Kidney glomerular epithelial cell (primary cell): ENCODE results near the gene NRP2.

Source experiments
- DNase-seq: peaks from one replicate; lab custom pipeline; 2025; lab: John Stamatoyannopoulos, UW

NRP2 gene

DNA sequence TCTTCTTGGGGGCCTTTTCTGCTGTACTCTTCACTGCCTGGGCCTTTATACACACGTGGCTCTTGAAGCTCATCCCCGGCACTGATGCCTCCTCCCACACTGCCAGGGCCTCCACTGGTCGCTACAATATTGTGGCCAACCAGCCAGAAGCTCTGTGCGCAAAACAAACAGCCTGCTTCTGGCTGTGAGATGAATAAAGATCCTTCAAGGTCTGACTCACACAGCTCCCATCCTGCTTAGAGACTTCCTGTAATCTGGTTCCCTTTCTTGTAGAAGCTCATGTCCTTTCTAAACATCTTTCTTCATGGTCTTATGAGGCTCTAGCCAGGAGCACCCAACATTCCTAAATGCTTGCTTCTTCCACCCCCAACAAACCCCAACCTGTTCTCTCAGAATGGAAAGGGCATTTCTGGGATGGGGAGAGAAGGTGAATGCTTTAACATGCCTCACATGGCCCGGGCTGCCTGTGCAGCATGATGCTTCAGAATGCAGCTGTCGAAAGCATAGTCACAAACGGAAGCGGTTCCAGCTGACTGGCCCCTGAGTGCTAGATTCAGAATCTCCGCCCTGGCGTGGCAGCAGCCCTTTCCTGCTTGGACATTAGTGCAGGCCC lies 24.6 kb downstream of the NRP2 start:
- DNase-seq, result peak; percentile 92

DNA sequence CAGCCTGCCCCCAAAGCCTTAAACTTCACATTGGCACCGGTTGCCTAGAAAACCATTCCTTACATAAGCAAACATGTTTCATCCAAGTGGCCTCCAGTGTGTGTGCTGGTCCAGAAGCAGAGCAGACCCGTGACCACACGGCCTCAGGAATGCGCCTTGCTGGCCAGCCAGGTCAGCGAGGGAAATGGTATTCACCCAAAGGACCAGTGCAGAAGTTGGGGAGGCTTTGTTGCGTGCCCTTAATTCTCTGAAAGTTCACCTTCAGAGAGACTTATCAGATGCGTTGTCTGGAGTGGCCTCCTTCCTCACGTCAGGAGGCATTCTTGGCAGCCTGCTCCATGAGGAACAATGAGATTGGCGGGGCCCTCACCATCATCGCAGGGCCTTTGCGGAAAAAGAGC lies 25.9 kb downstream of the NRP2 start:
- DNase-seq, result peak; percentile 89

DNA sequence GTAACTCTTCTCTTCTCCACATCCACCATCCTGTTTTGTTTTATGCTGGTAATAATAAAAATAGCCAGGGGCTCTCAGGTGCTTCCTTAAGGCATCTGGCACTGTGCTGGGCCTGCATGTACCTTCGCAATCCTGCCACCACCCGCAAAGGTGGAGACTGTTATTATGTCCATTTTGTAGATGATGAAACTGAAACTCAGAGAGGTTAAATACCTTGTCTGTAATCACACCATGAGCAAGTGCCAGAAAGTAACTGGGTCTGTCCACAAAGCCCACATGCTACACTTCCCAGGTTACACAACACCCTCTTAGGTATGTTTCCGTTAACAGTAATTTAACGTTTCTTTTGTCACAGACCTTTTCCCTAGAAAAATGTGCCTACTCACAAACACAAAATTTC lies 27.0 kb downstream of the NRP2 start:
- no peak for DNase-seq

DNA sequence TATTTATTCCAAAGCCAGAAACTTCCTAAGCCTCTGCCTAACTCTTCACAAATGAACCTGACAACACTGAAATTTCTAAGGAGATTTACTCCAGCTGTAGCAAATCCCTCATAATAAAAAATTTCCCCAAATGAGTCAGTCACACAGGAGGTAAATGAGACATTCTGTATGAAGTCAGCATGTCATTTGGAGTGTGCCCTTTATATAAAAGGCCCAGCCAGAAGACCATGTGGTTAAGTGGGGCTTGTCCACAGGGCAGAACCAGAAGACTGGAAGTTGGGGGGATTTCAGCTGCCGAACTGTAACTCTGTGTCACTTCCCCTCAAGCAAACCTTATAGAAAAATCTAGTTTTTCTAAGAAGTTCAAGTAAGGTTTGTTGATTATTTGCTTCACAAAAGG lies 30.2 kb downstream of the NRP2 start:
- peak; percentile 79 for DNase-seq

- no peak for DNase-seq
These were observed 30.8 kb downstream of the NRP2 start for GRCh38 chr2:205713086-205713485.

- peak; percentile 95 for DNase-seq
These were observed 31.9 kb downstream of the NRP2 start for GRCh38 chr2:205714058-205714776.

DNA sequence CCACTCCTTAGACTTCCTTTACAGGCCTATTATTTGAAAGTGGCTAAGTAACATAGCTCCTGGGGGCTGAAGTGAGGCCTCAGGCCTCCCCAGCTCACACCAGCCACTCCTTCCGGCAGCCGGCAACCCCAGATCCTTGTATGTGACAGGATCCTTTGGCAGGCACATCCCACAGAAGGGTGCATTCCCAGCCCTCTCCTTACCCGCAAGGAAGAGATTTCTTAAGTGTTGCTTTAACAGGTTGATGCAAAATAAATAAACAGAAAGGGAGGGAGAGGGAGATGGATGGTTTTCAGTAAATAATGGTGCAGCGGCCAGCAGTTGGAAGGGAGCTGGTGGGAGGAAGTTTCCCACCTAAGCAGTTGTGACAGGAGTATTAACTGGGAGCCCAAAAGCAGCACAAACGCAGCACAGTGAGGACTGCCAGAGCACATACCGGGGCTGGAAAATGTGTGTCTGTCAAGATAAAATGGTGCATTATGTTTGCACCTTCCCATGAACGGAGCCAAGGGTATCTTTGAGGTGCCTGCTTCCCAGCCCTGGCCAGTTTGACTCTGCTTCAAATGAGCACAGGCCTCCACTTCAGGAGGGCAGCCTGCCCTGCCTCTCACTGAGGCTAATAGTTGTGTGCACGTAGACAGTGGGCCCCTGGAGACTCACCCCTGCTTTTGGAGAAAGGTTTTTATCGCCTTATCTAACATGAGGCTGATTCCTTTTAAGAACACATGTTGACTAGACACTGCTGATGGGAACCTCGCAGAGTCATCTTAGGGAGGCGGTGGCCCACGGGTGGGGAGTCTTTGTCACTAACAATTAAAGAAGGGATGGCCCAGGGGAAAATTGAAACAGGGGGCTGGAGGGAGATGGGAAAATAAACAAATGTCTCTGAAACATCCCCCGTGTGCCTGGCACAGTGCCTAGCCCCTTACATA lies 32.8 kb downstream of the NRP2 start:
- DNase-seq, result peak; percentile 85

- no peak for DNase-seq
These were observed 33.7 kb downstream of the NRP2 start for GRCh38 chr2:205715831-205716525.

GRCh38 chr2:205717175-205717846 lies 35.0 kb downstream of the NRP2 start:
- no peak for DNase-seq

GRCh38 chr2:205717999-205718398 lies 35.7 kb downstream of the NRP2 start:
- no peak for DNase-seq

DNA sequence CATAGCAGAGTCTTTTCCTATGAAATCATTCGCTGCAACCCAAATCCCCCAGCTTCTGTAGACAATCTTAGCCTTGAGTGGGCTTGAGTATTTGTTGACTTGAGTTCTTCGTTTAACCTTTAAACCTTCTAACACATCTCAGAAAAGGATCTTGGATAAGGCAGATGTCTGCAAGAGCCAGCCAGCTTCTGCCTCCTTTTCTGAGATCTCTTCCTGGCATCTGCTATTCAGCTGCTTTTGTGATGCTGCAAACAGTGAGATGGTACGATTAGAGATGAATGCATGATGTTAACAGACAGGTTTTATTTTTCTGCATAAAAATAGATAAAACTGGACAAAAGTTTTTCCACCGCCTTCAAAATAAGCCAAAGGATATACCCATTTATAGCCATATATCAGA lies 37.5 kb downstream of the NRP2 start:
- no peak for DNase-seq

GRCh38 chr2:205720451-205720902 lies 38.2 kb downstream of the NRP2 start:
- DNase-seq, result no peak

- no peak for DNase-seq
These were observed 38.8 kb downstream of the NRP2 start for GRCh38 chr2:205721057-205721449.

GRCh38 chr2:205722283-205722918 lies 40.1 kb downstream of the NRP2 start:
- no peak for DNase-seq

DNA sequence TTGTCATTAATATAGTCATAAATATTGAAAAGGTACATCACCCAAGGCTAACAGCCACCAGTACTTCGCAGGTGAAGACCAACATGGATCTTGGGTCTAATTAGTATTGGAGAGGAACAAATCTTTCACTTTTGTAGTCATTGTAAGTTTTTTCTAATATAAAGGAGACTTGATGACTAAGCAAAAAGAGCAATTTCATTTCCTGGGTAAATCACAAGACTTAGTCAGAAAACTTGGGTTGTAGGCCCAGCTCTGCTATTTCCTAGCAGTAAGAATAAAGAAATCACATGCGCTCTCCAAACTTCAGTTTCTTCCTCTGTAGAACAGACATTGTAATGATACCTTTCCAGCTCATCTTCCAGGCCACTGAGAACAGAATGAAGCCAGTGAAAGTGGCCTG lies 40.9 kb downstream of the NRP2 start:
- DNase-seq, result no peak

GRCh38 chr2:205725059-205725458 lies 42.8 kb downstream of the NRP2 start:
- no peak for DNase-seq

GRCh38 chr2:205726506-205726905 lies 44.2 kb downstream of the NRP2 start:
- DNase-seq, result no peak

- DNase-seq, result no peak
These were observed 44.9 kb downstream of the NRP2 start for GRCh38 chr2:205727174-205727573.

DNA sequence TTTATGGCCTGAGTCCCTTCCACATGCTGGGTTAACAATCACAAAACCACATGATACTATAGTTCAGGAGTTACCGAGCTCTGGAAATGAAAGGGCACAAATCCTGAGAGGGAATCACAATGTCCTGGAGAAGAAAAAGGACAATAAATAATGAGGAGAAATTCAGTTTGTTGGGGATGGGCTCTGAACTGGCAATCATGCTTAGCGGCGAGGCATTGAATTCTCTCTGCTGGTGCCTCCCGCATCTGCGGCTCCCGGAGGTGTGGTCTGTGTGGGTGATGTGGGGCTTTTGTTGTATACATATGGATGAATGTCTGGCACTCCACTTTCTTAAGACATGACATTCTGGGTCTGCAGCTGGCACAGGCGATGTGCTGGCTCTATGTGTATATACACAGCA lies 46.1 kb downstream of the NRP2 start:
- DNase-seq, result no peak

DNA sequence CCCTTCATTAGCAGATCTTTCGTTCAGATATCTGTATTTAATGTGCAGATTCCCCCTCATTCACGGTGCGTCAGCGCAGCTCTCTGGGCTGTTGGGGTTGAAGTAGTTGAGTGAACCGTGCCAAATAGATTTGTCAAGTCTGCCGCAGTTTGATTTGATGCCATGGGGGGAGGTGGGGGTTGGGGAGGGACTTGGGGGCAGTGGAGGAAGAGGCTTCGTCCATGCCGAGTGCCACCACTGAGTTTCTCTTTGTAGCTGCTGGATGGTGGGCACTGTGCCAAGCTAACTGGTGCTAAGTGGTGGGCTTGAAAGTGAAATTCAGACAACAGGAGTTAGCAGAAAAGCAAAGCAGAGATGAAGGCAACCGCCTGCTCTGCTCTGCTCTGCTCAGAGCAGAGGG lies 47.9 kb downstream of the NRP2 start:
- no peak for DNase-seq
